H9 (cell line): ENCODE results near the gene KCTD5. TPM values are rescaled to one million over a fixed set of nuclear protein-coding genes. Genes with fewer than 3 reads are reported as not detected.

Experiments
- DNase-seq: peaks from one replicate; pipeline ENCODE4 v3.0.0-alpha.2; 2017
- H2AFZ ChIP-seq: one replicate; pipeline ENCODE4 v1.6.1; 2013; ENCODE audit warnings: mild to moderate bottlenecking, low read length, control low read depth, moderate library complexity
- H2AK5ac ChIP-seq: 2 replicates; pipeline ENCODE4 v1.6.1; 2013; ENCODE audit warnings: low read length, control low read depth, mixed read lengths; ENCODE audit not compliant: insufficient read length
- H2BK120ac ChIP-seq: one replicate; pipeline ENCODE4 v1.6.1; 2013; ENCODE audit warnings: low read depth, mild to moderate bottlenecking, low read length, control low read depth, inconsistent platforms; ENCODE audit not compliant: poor library complexity, severe bottlenecking
- H2BK12ac ChIP-seq: 2 replicates; pipeline ENCODE4 v1.6.1; 2013; ENCODE audit warnings: low read length, control low read depth, mixed read lengths, low read depth; ENCODE audit not compliant: insufficient read length
- H2BK15ac ChIP-seq: 2 replicates; pipeline ENCODE4 v1.6.1; 2013; ENCODE audit warnings: low read depth, low read length, control low read depth
- H2BK20ac ChIP-seq: one replicate; pipeline ENCODE4 v1.6.1; 2013; ENCODE audit warnings: low read depth, mild to moderate bottlenecking, low read length, control low read depth, inconsistent platforms; ENCODE audit not compliant: poor library complexity, severe bottlenecking
- H2BK5ac ChIP-seq: 2 replicates; pipeline ENCODE4 v1.6.1; 2013; ENCODE audit warnings: low read length, control low read depth, mixed read lengths; ENCODE audit not compliant: insufficient read length
- H3K14ac ChIP-seq: 2 replicates; pipeline ENCODE4 v1.6.1; 2013; ENCODE audit warnings: low read length, control low read depth; ENCODE audit not compliant: insufficient read depth
- H3K18ac ChIP-seq: 2 replicates; pipeline ENCODE4 v1.6.1; 2013; ENCODE audit warnings: low read depth, mild to moderate bottlenecking, mixed read lengths, low read length, control low read depth; ENCODE audit not compliant: insufficient read length
- H3K23ac ChIP-seq: 2 replicates; pipeline ENCODE4 v1.6.1; 2013; ENCODE audit warnings: low read length, control low read depth, mixed read lengths, low read depth; ENCODE audit not compliant: insufficient read length
- H3K23me2 ChIP-seq: 2 replicates; pipeline ENCODE4 v1.6.1; 2013; ENCODE audit warnings: low read depth, mild to moderate bottlenecking, mixed read lengths, low read length, control low read depth; ENCODE audit not compliant: insufficient read length, poor library complexity, severe bottlenecking
- H3K27ac ChIP-seq: 2 replicates; pipeline ENCODE4 v1.5.1; 2013; ENCODE audit warnings: low read length, control low read depth, mixed read lengths, low read depth; ENCODE audit not compliant: insufficient read length
- H3K27me3 ChIP-seq: 2 replicates; pipeline ENCODE4 v1.6.1; 2013; ENCODE audit warnings: low read length, control low read depth, inconsistent platforms; ENCODE audit not compliant: insufficient read depth
- H3K4ac ChIP-seq: 2 replicates; pipeline ENCODE4 v1.6.1; 2013; ENCODE audit warnings: low read depth, mild to moderate bottlenecking, control low read depth, inconsistent platforms, low read length, moderate library complexity
- H3K4me1 ChIP-seq: 2 replicates; pipeline ENCODE4 v1.6.1; 2013; ENCODE audit warnings: low read length, control low read depth, inconsistent platforms; ENCODE audit not compliant: insufficient read depth
- H3K4me2 ChIP-seq: 2 replicates; pipeline ENCODE4 v1.6.1; 2013; ENCODE audit warnings: low read length, control low read depth, mixed read lengths; ENCODE audit not compliant: insufficient read length, insufficient read depth
- H3K56ac ChIP-seq: 2 replicates; pipeline ENCODE4 v1.6.1; 2013; ENCODE audit warnings: low read depth, mild to moderate bottlenecking, mixed read lengths, low read length, control low read depth; ENCODE audit not compliant: insufficient read length
- H3K79me1 ChIP-seq: 2 replicates; pipeline ENCODE4 v1.6.1; 2013; ENCODE audit warnings: low read depth, mild to moderate bottlenecking, moderate library complexity, low read length, control low read depth, inconsistent platforms; ENCODE audit not compliant: insufficient read depth, poor library complexity, severe bottlenecking
- H3K79me2 ChIP-seq: 2 replicates; pipeline ENCODE4 v1.6.1; 2013; ENCODE audit warnings: low read length, control low read depth, inconsistent platforms; ENCODE audit not compliant: insufficient read depth
- H3K9ac ChIP-seq: 2 replicates; pipeline ENCODE4 v1.6.1; 2013; ENCODE audit warnings: low read length, control low read depth, mixed read lengths; ENCODE audit not compliant: insufficient read length; ENCODE audit errors: extremely low read depth
- H3K9me3 ChIP-seq: one replicate; pipeline ENCODE4 v1.6.1; 2013; ENCODE audit warnings: low read depth, low read length, inconsistent platforms; ENCODE audit not compliant: control insufficient read depth
- H3T11ph ChIP-seq: one replicate; pipeline ENCODE4 v1.6.1; 2013; ENCODE audit warnings: mild to moderate bottlenecking, low read length, control low read depth, inconsistent platforms
- H4K20me1 ChIP-seq: one replicate; pipeline ENCODE4 v1.6.1; 2013; ENCODE audit not compliant: control insufficient read depth, insufficient read length, insufficient read depth
- H4K5ac ChIP-seq: 2 replicates; pipeline ENCODE4 v1.6.1; 2013; ENCODE audit warnings: low read depth, mild to moderate bottlenecking, mixed read lengths, low read length, control low read depth; ENCODE audit not compliant: insufficient read length
- H4K8ac ChIP-seq: replicated peaks from 2 replicates; pipeline ENCODE4 v1.6.1; 2013; ENCODE audit warnings: low read length, control low read depth, mixed read lengths, low read depth; ENCODE audit not compliant: insufficient read length
- H4K91ac ChIP-seq: 2 replicates; pipeline ENCODE4 v1.6.1; 2013; ENCODE audit warnings: low read depth, mild to moderate bottlenecking, moderate library complexity, mixed read lengths, low read length, control low read depth; ENCODE audit not compliant: insufficient read length
- H3K27ac Mint-ChIP-seq, 3 experiments: 2 replicates in 2 of 3; 3 replicates in 1 of 3; pipeline ENCODE4 v1.8.0; 2020 to 2021; ENCODE audit warnings: mixed read lengths in 3 of 3, mild to moderate bottlenecking in 1 of 3, moderate library complexity in 1 of 3
- H3K27me3 Mint-ChIP-seq: 2 replicates; pipeline ENCODE4 v1.8.0; 2021; ENCODE audit warnings: low read depth, mild to moderate bottlenecking, moderate library complexity, mixed read lengths
- H3K36me3 Mint-ChIP-seq, 3 experiments: 2 replicates in 2 of 3; 3 replicates in 1 of 3; pipeline ENCODE4 v1.8.0; 2020 to 2021; ENCODE audit warnings: low read depth in 3 of 3, mixed read lengths in 3 of 3; ENCODE audit not compliant: insufficient read depth in 1 of 3
- H3K4me1 Mint-ChIP-seq, 2 experiments: 2 replicates each; pipeline ENCODE4 v1.8.0; 2020; ENCODE audit warnings: mixed read lengths in 2 of 2
- H3K4me3 Mint-ChIP-seq, 2 experiments: 2 replicates in 1 of 2; 3 replicates in 1 of 2; pipeline ENCODE4 v1.8.0; 2020 to 2021; ENCODE audit warnings: mild to moderate bottlenecking in 2 of 2, mixed read lengths in 2 of 2, moderate library complexity in 1 of 2
- H3K9me3 Mint-ChIP-seq, 2 experiments: 2 replicates in 1 of 2; 3 replicates in 1 of 2; pipeline ENCODE4 v1.8.0; 2020; ENCODE audit warnings: mild to moderate bottlenecking in 2 of 2, mixed read lengths in 2 of 2, moderate library complexity in 1 of 2
- CTCF ChIP-seq: fragments of 200-600 bp; sonication (generic); conservative IDR thresholded peaks from 3 replicates; pipeline ENCODE4 v1.8.0; 2021; ENCODE audit warnings: antibody characterized with exemption, mild to moderate bottlenecking
- WGBS: extraction: QIAGEN DNeasy Blood & Tissue Kit; methylation state at CpG from one replicate; pipeline ENCODE4 v1.1.7; 2013; ENCODE audit warnings: missing lambda C conversion rate, low lambda C conversion rate, mixed read lengths; ENCODE audit not compliant: insufficient read length; ENCODE audit errors: extremely low coverage; 5-methylcytosine and 5-hydroxymethylcytosine counted together
- total RNA-seq: library from RNA; stranded (reverse); gene quantifications from 2 replicates; pipeline ENCODE4 v1.2.1, GENCODE V29; 2021

Gene KCTD5
- total RNA-seq, 1 experiment from 2014 or later, result 39.9 TPM

GRCh38 chr16:2704983-2705275, 22.6 kb downstream of the KCTD5 start:
- Histone ChIP-seq H3K9ac (no peak overlapping the region), H3K9me3 (no peaks in the 10 kb centered on the region), H4K91ac (no peak overlapping the region), H4K20me1 (no peaks in the 10 kb centered on the region), H3T11ph (no peak overlapping the region), H3K23ac (no peak overlapping the region), H4K5ac (no peak overlapping the region), H2BK5ac (no peak overlapping the region), H2BK15ac (no peak overlapping the region), H4K8ac (no peak overlapping the region), H3K14ac (no peak overlapping the region), H3K4me1 (no peaks in the 10 kb centered on the region), H2AK5ac (no peak overlapping the region), H2BK120ac (no peak overlapping the region), H3K79me1 (no peaks in the 10 kb centered on the region), H2BK20ac (no peak overlapping the region), H3K27ac (no peak overlapping the region), H3K27me3 (no peaks in the 10 kb centered on the region), H3K18ac (no peak overlapping the region), H3K4ac (no peak overlapping the region), H3K56ac (no peak overlapping the region), H3K79me2 (no peaks in the 10 kb centered on the region), H3K4me2 (no peak overlapping the region), H2AFZ (no peak overlapping the region), H2BK12ac (no peak overlapping the region), H3K23me2 (no peaks in the 10 kb centered on the region)
- no peaks in the 10 kb centered on the region for H3K4me1 Mint-ChIP-seq
- H3K4me3 Mint-ChIP-seq, result no peak overlapping the region
- no peaks in the 10 kb centered on the region for H3K9me3 Mint-ChIP-seq
- peaks cover 3 to 29% (median 16%) of the 10 kb centered on the region in 3 experiments; a peak in 5 of 7 replicates for H3K36me3 Mint-ChIP-seq
- no peak overlapping the region for H3K27ac Mint-ChIP-seq
- no peak for TF ChIP-seq CTCF
- no peaks in the 10 kb centered on the region for H3K27me3 Mint-ChIP-seq
- no peak for DNase-seq
- no CpG with 5 or more reads among the region's 14 CpGs for WGBS
